Loucy (cell line): ENCODE results near the gene MAP4K1.
"Not testable (repeated sequence)": the region's sequence is repeated elsewhere in the genome, so short reads cannot be mapped to it uniquely, and the experiment has no call there.

Experiments used
- H2AFZ ChIP-seq: fragments of 200-600 bp; sonication (generic); 2 replicates; pipeline ENCODE4 v1.6.0; 2016; ENCODE audit warnings: antibody characterized with exemption, mild to moderate bottlenecking, low read length, moderate library complexity
- H3F3A ChIP-seq: fragments of 200-600 bp; 2 replicates; pipeline ENCODE4 v1.6.0; 2016; ENCODE audit warnings: antibody characterized with exemption, low read depth, mild to moderate bottlenecking
- H3K27me3 ChIP-seq: fragments of 200-600 bp; sonication (generic); 2 replicates; pipeline ENCODE4 v1.6.1; 2014; ENCODE audit warnings: low read length, mild to moderate bottlenecking; ENCODE audit not compliant: insufficient read depth, poor library complexity, severe bottlenecking
- H3K36me3 ChIP-seq: fragments of 200-600 bp; sonication (generic); 2 replicates; pipeline ENCODE4 v1.6.1; 2016; ENCODE audit warnings: low read length; ENCODE audit not compliant: insufficient read depth
- H3K4me1 ChIP-seq: fragments of 200-600 bp; sonication (generic); 2 replicates; pipeline ENCODE4 v1.5.1; 2014; ENCODE audit warnings: low read length, mild to moderate bottlenecking; ENCODE audit not compliant: insufficient read depth, poor library complexity, severe bottlenecking
- H3K4me2 ChIP-seq: fragments of 200-600 bp; sonication (generic); 2 replicates; pipeline ENCODE4 v1.6.0; 2014; ENCODE audit warnings: antibody characterized with exemption, low read length, low read depth, mild to moderate bottlenecking; ENCODE audit not compliant: poor library complexity, severe bottlenecking
- H3K4me3 ChIP-seq: fragments of 200-600 bp; sonication (generic); 2 replicates; pipeline ENCODE4 v1.5.1; 2014; ENCODE audit warnings: low read length, mild to moderate bottlenecking, mixed read lengths; ENCODE audit not compliant: poor library complexity, severe bottlenecking
- H3K79me2 ChIP-seq: fragments of 200-600 bp; sonication (generic); 2 replicates; pipeline ENCODE4 v1.6.1; 2014; ENCODE audit warnings: low read length; ENCODE audit not compliant: insufficient read depth
- H3K9ac ChIP-seq: fragments of 200-600 bp; sonication (generic); 2 replicates; pipeline ENCODE4 v1.6.0; 2014; ENCODE audit warnings: mild to moderate bottlenecking, low read depth, low read length, moderate library complexity; ENCODE audit not compliant: poor library complexity, severe bottlenecking
- H3K9me2 ChIP-seq: fragments of 200-600 bp; sonication (generic); replicated peaks from 2 replicates; pipeline ENCODE4 v1.6.1; 2016; ENCODE audit warnings: low read depth, low read length, mixed read lengths
- H3K9me3 ChIP-seq: fragments of 200-600 bp; sonication (generic); 2 replicates; pipeline ENCODE4 v1.6.1; 2014; ENCODE audit warnings: mild to moderate bottlenecking, antibody characterized with exemption, low read length, low read depth; ENCODE audit not compliant: insufficient read depth
- H4K20me1 ChIP-seq: fragments of 200-600 bp; sonication (generic); 2 replicates; pipeline ENCODE4 v1.6.0; 2014; ENCODE audit warnings: antibody characterized with exemption, low read length, mild to moderate bottlenecking; ENCODE audit not compliant: insufficient read depth, poor library complexity, severe bottlenecking
- CTCF ChIP-seq: fragments of 200-600 bp; sonication (generic); conservative IDR thresholded peaks from 2 replicates; pipeline ENCODE4 v1.5.1; 2014; ENCODE audit warnings: mild to moderate bottlenecking, antibody characterized with exemption, low read length
- EZH2phosphoT487 ChIP-seq: fragments of 200-600 bp; IDR thresholded peaks from 2 replicates; pipeline ENCODE4 v1.6.1; 2018; ENCODE audit warnings: antibody characterized with exemption, mild to moderate bottlenecking, moderate library complexity, borderline replicate concordance

MAP4K1 gene

GRCh38 chr19:38555200-38555599 lies 62.6 kb downstream of the MAP4K1 start:
- no peaks in the 10 kb centered on the region for H3K4me1 ChIP-seq
- H3F3A ChIP-seq: no peaks in the 10 kb centered on the region
- H3K4me3 ChIP-seq: no peak overlapping the region
- H3K79me2 ChIP-seq: no peaks in the 10 kb centered on the region
- TF ChIP-seq EZH2phosphoT487: no peak
- no peak for TF ChIP-seq CTCF
- no peaks in the 10 kb centered on the region for H4K20me1 ChIP-seq
- H3K27me3 ChIP-seq: no peaks in the 10 kb centered on the region
- no peaks in the 10 kb centered on the region for H3K9me2 ChIP-seq
- no peak overlapping the region for H3K9ac ChIP-seq
- H3K9me3 ChIP-seq: no peaks in the 10 kb centered on the region
- peak overlapping the region; percentile 8 for H3K4me2 ChIP-seq
- no peaks in the 10 kb centered on the region for H3K36me3 ChIP-seq
- H2AFZ ChIP-seq: no peak overlapping the region

- no peaks in the 10 kb centered on the region for H3K4me1 ChIP-seq
- H3K79me2 ChIP-seq: no peaks in the 10 kb centered on the region
- TF ChIP-seq CTCF: no peak
- no peak for TF ChIP-seq EZH2phosphoT487
- no peak overlapping the region for H3K4me3 ChIP-seq
- peak overlapping the region; percentile 8 for H3K4me2 ChIP-seq
- H3F3A ChIP-seq: no peaks in the 10 kb centered on the region
- H3K9me2 ChIP-seq: no peaks in the 10 kb centered on the region
- no peaks in the 10 kb centered on the region for H4K20me1 ChIP-seq
- no peak overlapping the region for H2AFZ ChIP-seq
- H3K36me3 ChIP-seq: no peaks in the 10 kb centered on the region
- H3K9me3 ChIP-seq: no peaks in the 10 kb centered on the region
- H3K9ac ChIP-seq: no peak overlapping the region
- no peaks in the 10 kb centered on the region for H3K27me3 ChIP-seq
These were observed 63.0 kb downstream of the MAP4K1 start for GRCh38 chr19:38554676-38555141.

- not testable (repeated sequence) for H3K9me2 ChIP-seq, H3K4me3 ChIP-seq, H4K20me1 ChIP-seq, H3K4me2 ChIP-seq, H3K4me1 ChIP-seq, H3K36me3 ChIP-seq, H3K9ac ChIP-seq, H3K27me3 ChIP-seq, H2AFZ ChIP-seq, H3F3A ChIP-seq, H3K9me3 ChIP-seq, H3K79me2 ChIP-seq
These were observed 64.5 kb downstream of the MAP4K1 start for GRCh38 chr19:38553239-38553638.

GRCh38 chr19:38551450-38551813 lies 66.3 kb downstream of the MAP4K1 start:
- H3K79me2 ChIP-seq: no peaks in the 10 kb centered on the region
- H4K20me1 ChIP-seq: no peaks in the 10 kb centered on the region
- H3K4me2 ChIP-seq: no peak overlapping the region
- no peaks in the 10 kb centered on the region for H3F3A ChIP-seq
- no peak overlapping the region for H3K4me3 ChIP-seq
- no peaks in the 10 kb centered on the region for H3K27me3 ChIP-seq
- H3K4me1 ChIP-seq: no peaks in the 10 kb centered on the region
- no peaks in the 10 kb centered on the region for H3K9me3 ChIP-seq
- H3K36me3 ChIP-seq: no peaks in the 10 kb centered on the region
- no peaks in the 10 kb centered on the region for H3K9me2 ChIP-seq
- TF ChIP-seq CTCF (no peak), EZH2phosphoT487 (no peak)
- H3K9ac ChIP-seq: no peak overlapping the region
- H2AFZ ChIP-seq: no peak overlapping the region
